ENCODE data around the gene PTCRA. TPM values are rescaled to one million over a fixed set of nuclear protein-coding genes. Genes with fewer than 3 reads are reported as not detected.

Gene PTCRA
- total and polyA plus RNA-seq, 2 of the 4 experiments (the other 2 are of a cell fraction), result not detected

DNA sequence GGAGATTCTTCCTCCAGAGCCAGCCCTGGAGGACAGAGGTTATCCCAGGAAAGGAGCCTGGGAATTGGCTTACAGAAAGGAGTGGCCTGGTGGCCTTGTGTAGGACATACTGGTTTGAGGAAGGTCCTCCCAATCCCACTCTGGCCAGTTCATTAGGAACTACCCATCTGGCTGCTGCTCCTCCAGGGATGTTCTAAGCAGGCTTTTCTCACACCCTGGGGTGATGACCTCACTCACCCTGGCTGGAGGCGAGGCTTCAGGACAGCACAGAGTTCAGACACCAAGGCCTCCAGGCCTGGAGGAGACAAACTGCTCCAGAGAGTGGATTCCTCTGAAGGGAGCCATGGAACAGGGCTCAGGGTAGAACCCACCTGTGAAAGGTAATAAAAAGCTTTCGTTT, 53.6 kb downstream of the PTCRA start:
- no peak overlapping the region for H2BK20ac ChIP-seq (ENCODE audit: low read depth, low read length)
- ChIA-PET POLR2A (ENCODE audit: unreplicated experiment) (no interaction called here), CTCF (no interaction called here)
- H3K23ac ChIP-seq (ENCODE audit: low read depth, low read length), result no peak overlapping the region
- no peaks in the 10 kb centered on the region for H3K9me3 ChIP-seq (ENCODE audit: control insufficient read depth, insufficient read depth, low read length)
- H3K4me1 ChIP-seq (ENCODE audit: control insufficient read depth, insufficient read depth, low read length), result peaks cover 10% of the 10 kb centered on the region
- no peak overlapping the region for H3K18ac ChIP-seq (ENCODE audit: low read depth, low read length)
- H3K9ac ChIP-seq (ENCODE audit: low read depth, low read length), result no peak overlapping the region
- no CpG with 5 or more reads among the region's 2 CpGs for WGBS, 2 experiments (ENCODE audit: extremely low coverage in 2 of 2, insufficient read length in 1 of 2)
- BruUV-seq (replicated peaks), result no TSS peak
- dilution Hi-C loops (cut with HindIII; ENCODE audit: low sequenced_read_pairs, unreplicated experiment) (no loop called here), intact Hi-C loops (cut with micrococcal nuclease) (no loop called here), in situ Hi-C loops (cut with MboI; ENCODE audit: low sequenced_read_pairs) (no loop called here)
- no peak overlapping the region for H2BK5ac ChIP-seq (ENCODE audit: low read depth, low read length, poor library complexity, severe bottlenecking)
- H2AK9ac ChIP-seq (replicated peaks; ENCODE audit: low read depth, low read length, poor library complexity), result no peak overlapping the region
- peaks cover 41% of the 10 kb centered on the region for H3K36me3 ChIP-seq (ENCODE audit: control insufficient read depth, insufficient read depth, low read length)
- no peak overlapping the region for H3K14ac ChIP-seq (replicated peaks; ENCODE audit: low read depth, low read length)
- H2AK5ac ChIP-seq (ENCODE audit: low read depth, low read length), result no peak overlapping the region
- no peak overlapping the region for H2BK15ac ChIP-seq (ENCODE audit: low read depth, low read length)
- H2BK120ac ChIP-seq (ENCODE audit: low read depth, low read length), result no peak overlapping the region
- TF ChIP-seq CEBPB (IDR thresholded peaks at IDR 0.05; ENCODE audit: low read depth, low read length), result no peak
- TF ChIP-seq BHLHE40 (IDR thresholded peaks at IDR 0.05; ENCODE audit: low read depth, low read length), result no peak
- TF ChIP-seq RFX5 (IDR thresholded peaks at IDR 0.05; ENCODE audit: low read depth, low read length), result no peak
- TF ChIP-seq, protein P1, sequence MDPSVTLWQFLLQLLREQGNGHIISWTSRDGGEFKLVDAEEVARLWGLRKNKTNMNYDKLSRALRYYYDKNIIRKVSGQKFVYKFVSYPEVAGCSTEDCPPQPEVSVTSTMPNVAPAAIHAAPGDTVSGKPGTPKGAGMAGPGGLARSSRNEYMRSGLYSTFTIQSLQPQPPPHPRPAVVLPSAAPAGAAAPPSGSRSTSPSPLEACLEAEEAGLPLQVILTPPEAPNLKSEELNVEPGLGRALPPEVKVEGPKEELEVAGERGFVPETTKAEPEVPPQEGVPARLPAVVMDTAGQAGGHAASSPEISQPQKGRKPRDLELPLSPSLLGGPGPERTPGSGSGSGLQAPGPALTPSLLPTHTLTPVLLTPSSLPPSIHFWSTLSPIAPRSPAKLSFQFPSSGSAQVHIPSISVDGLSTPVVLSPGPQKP (IDR thresholded peaks at IDR 0.05; ENCODE audit: borderline replicate concordance, low read depth, low read length), result no peak
- H3K9me1 ChIP-seq (ENCODE audit: insufficient read depth, low read length), result peaks cover 29% of the 10 kb centered on the region
- no peak overlapping the region for H4K91ac ChIP-seq (ENCODE audit: insufficient read depth, low read depth, low read length)
- DNase-seq (no peak), ATAC-seq (ENCODE audit: low read depth) (no peak)
- peaks cover 9% of the 10 kb centered on the region; the same call in 1 of the 2 replicates for H4K20me1 ChIP-seq (ENCODE audit: insufficient read depth, low read length)
- H3K4ac ChIP-seq (ENCODE audit: low read depth, low read length), result no peak overlapping the region
- H3K27me3 ChIP-seq (ENCODE audit: control insufficient read depth, insufficient read depth, low read length), result no peaks in the 10 kb centered on the region
- H3K27ac ChIP-seq (ENCODE audit: insufficient read depth, low read length), result no peak overlapping the region
- H3K4me3 ChIP-seq (ENCODE audit: insufficient read depth, low read depth, low read length), result no peak overlapping the region
- no peak overlapping the region for H4K5ac ChIP-seq (ENCODE audit: low read depth, low read length)
- no peak overlapping the region for H2AFZ ChIP-seq (replicated peaks; ENCODE audit: low read length, poor library complexity)
- H3K56ac ChIP-seq (ENCODE audit: extremely low read depth, insufficient read depth, low read length), result no peak overlapping the region
- peaks cover 4 to 32% of the 10 kb centered on the region in 2 experiments; a peak in 3 of 4 replicates for H3K79me1 ChIP-seq (ENCODE audit: low read depth in 1 of 2, low read length in 2 of 2)
- H3K4me2 ChIP-seq (ENCODE audit: low read depth, low read length), result no peak overlapping the region
- no peak overlapping the region for H4K8ac ChIP-seq (ENCODE audit: low read depth in 2 of 2, low read length in 2 of 2)
